Activated CD8-positive, alpha-beta T cell treated with anti-CD3 and anti-CD28 coated beads for 36 hours (primary cell): Measurements from ENCODE around the gene SCYL3. TPM values are rescaled to one million over a fixed set of nuclear protein-coding genes. Genes with fewer than 3 reads are reported as not detected.

ENCODE experiments used
- ATAC-seq: fragments of 200-7000 bp; cut with Tn5 transposase; one replicate; pipeline ENCODE4 v1.10.0; 2021; ENCODE audit warnings: mild to moderate bottlenecking, moderate library complexity
- CTCF ChIA-PET: fragments of 350-600 bp; sonication (Branson Sonifier 250); formaldehyde crosslinking; loops from one replicate; lab custom pipeline; 2021; ENCODE audit warnings: antibody characterized with exemption; lab: Charles Lee
- POLR2A ChIA-PET: fragments of 350-600 bp; sonication (Branson Sonifier 250); formaldehyde crosslinking; loops from one replicate; lab custom pipeline; 2021; ENCODE audit warnings: antibody characterized with exemption; lab: Charles Lee
- DNase-seq: peaks from one replicate; pipeline ENCODE4 v3.0.0-alpha.2; 2020
- H3K27ac Mint-ChIP-seq: one replicate; pipeline ENCODE4 v1.8.0; 2021; ENCODE audit warnings: mild to moderate bottlenecking, mixed read lengths
- H3K27me3 Mint-ChIP-seq: one replicate; pipeline ENCODE4 v1.8.0; 2021; ENCODE audit warnings: mixed read lengths
- H3K36me3 Mint-ChIP-seq: one replicate; pipeline ENCODE4 v1.8.0; 2021; ENCODE audit warnings: low read depth, mixed read lengths
- H3K4me1 Mint-ChIP-seq: one replicate; pipeline ENCODE4 v1.8.0; 2021; ENCODE audit warnings: low read depth, mixed read lengths
- H3K4me3 Mint-ChIP-seq: one replicate; pipeline ENCODE4 v1.8.0; 2021; ENCODE audit warnings: mild to moderate bottlenecking, moderate library complexity, mixed read lengths
- H3K9me3 Mint-ChIP-seq: one replicate; pipeline ENCODE4 v1.8.0; 2021; ENCODE audit warnings: mixed read lengths
- CTCF ChIP-seq: fragments of 200-600 bp; IDR thresholded peaks from one replicate; pipeline ENCODE4 v1.8.0; 2022; ENCODE audit warnings: antibody characterized with exemption, mild to moderate bottlenecking
- intact Hi-C: fragments of 100-400 bp; cut with micrococcal nuclease; formaldehyde crosslinking; loops from one replicate; pipeline ENCODE4 v1.10.0; 2022
- total RNA-seq, 2 experiments: library from RNA; stranded (reverse); gene quantifications; one replicate each; pipeline ENCODE4 v1.2.3, GENCODE V29; 2021

The SCYL3 gene
- total RNA-seq, 2 experiments from 2014 or later, result 7.7 to 8.4 TPM

- no peaks in the 10 kb centered on the region for H3K27me3 Mint-ChIP-seq
- no peak overlapping the region for H3K27ac Mint-ChIP-seq
- no peak for ATAC-seq
- ChIA-PET POLR2A (no interaction called here), CTCF (interaction anchor here (1.2 kb wide), 1 partner anchor 17 kb away, joined by 3 read pairs; no protein-coding TSS in a partner anchor)
- peaks cover 11% of the 10 kb centered on the region for H3K9me3 Mint-ChIP-seq
- H3K36me3 Mint-ChIP-seq, result peaks cover 86% of the 10 kb centered on the region
- TF ChIP-seq CTCF, result no peak
- no peak overlapping the region for H3K4me3 Mint-ChIP-seq
- peaks cover 3% of the 10 kb centered on the region for H3K4me1 Mint-ChIP-seq
- no peak for DNase-seq
- intact Hi-C loops, result no loop called here
Observed at GRCh38 chr1:169844941-169845608, 48.6 kb downstream of the SCYL3 start.

- Mint-ChIP-seq H3K27me3 (no peaks in the 10 kb centered on the region), H3K9me3 (peaks cover 23% of the 10 kb centered on the region), H3K4me1 (no peaks in the 10 kb centered on the region), H3K4me3 (no peak overlapping the region), H3K36me3 (peaks cover 76% of the 10 kb centered on the region), H3K27ac (no peak overlapping the region)
- ChIA-PET POLR2A (no interaction called here), CTCF (no interaction called here)
- intact Hi-C loops, result no loop called here
- TF ChIP-seq CTCF, result no peak
- no peak for DNase-seq
- no peak for ATAC-seq
Observed at GRCh38 chr1:169838942-169839341, 54.8 kb downstream of the SCYL3 start.

GRCh38 chr1:169836198-169836597, 57.5 kb downstream of the SCYL3 start:
- ChIA-PET CTCF (no interaction called here), POLR2A (no interaction called here)
- DNase-seq (no peak), ATAC-seq (no peak)
- H3K27ac Mint-ChIP-seq, result no peak overlapping the region
- no peak overlapping the region for H3K4me3 Mint-ChIP-seq
- H3K9me3 Mint-ChIP-seq, result peaks cover 20% of the 10 kb centered on the region
- H3K4me1 Mint-ChIP-seq, result no peaks in the 10 kb centered on the region
- peaks cover 68% of the 10 kb centered on the region for H3K36me3 Mint-ChIP-seq
- intact Hi-C loops, result no loop called here
- TF ChIP-seq CTCF, result no peak
- H3K27me3 Mint-ChIP-seq, result no peaks in the 10 kb centered on the region

- no peak for TF ChIP-seq CTCF
- Mint-ChIP-seq H3K27me3 (no peaks in the 10 kb centered on the region), H3K36me3 (peaks cover 67% of the 10 kb centered on the region), H3K27ac (no peak overlapping the region), H3K9me3 (peaks cover 15% of the 10 kb centered on the region), H3K4me3 (no peak overlapping the region), H3K4me1 (no peaks in the 10 kb centered on the region)
- POLR2A ChIA-PET, result no interaction called here
- CTCF ChIA-PET, result no interaction called here
- DNase-seq, result no peak
- intact Hi-C loops, result no loop called here
- ATAC-seq, result no peak
Observed at GRCh38 chr1:169835647-169836046, 58.0 kb downstream of the SCYL3 start.

GRCh38 chr1:169834869-169835268, 58.8 kb downstream of the SCYL3 start:
- Mint-ChIP-seq H3K4me1 (no peaks in the 10 kb centered on the region), H3K9me3 (peaks cover 11% of the 10 kb centered on the region), H3K4me3 (no peak overlapping the region), H3K36me3 (peaks cover 63% of the 10 kb centered on the region), H3K27me3 (no peaks in the 10 kb centered on the region), H3K27ac (no peak overlapping the region)
- ATAC-seq, result no peak
- no peak for DNase-seq
- intact Hi-C loops, result no loop called here
- POLR2A ChIA-PET, result interaction anchor here (0.7 kb wide), 1 partner anchor 954 kb away, joined by 3 read pairs; no protein-coding TSS in a partner anchor
- CTCF ChIA-PET, result no interaction called here
- no peak for TF ChIP-seq CTCF
